Raji (cell line): ENCODE measurements around the gene NDUFA11.

Experiments used
- POLR2A ChIP-seq: IDR thresholded peaks from 2 replicates; pipeline ENCODE4 v1.6.1; 2011; ENCODE audit warnings: low read depth, low read length, control low read depth; ENCODE audit not compliant: insufficient read depth

Gene NDUFA11

DNA sequence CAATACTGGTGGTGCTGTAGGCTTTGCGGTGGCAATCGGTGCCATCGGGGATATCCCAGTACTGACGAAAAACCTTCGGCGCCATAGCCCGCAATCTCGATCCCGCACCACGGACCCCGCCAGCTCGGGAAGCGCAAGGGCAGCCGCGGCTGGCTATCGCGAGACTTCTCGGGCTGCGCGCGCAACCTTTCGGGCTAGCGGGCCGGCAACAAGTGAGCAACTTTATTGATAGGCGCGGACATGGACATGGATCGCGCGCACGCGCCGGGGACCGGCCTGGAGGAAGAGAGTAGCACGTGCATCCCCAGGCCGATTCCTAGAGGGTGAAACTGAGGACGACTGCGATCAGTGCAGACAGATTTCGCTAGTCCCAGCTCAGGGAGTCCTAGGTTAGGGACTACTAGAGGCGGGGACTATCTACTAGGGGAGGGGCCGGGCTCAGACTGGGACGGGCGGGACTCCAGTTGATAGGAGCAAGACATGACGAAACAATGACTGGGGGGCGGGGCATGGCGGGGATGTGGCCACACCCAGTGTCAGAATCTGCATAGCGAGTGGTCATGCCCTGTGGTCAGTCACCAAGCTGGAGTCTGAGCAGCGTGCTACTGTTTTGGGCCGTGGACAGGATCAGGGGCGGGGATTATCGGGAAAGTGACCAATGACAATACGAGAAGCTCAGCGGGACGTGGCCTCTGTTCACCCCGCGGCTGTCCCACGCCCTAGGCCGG is at the start of gene NDUFA11:
TSS of gene NDUFA11 (minus strand) at position 167 of the 728 bp plus-strand sequence. CDS start at position 85, 82 bp downstream.
- peak; percentile 87 for TF ChIP-seq POLR2A

DNA sequence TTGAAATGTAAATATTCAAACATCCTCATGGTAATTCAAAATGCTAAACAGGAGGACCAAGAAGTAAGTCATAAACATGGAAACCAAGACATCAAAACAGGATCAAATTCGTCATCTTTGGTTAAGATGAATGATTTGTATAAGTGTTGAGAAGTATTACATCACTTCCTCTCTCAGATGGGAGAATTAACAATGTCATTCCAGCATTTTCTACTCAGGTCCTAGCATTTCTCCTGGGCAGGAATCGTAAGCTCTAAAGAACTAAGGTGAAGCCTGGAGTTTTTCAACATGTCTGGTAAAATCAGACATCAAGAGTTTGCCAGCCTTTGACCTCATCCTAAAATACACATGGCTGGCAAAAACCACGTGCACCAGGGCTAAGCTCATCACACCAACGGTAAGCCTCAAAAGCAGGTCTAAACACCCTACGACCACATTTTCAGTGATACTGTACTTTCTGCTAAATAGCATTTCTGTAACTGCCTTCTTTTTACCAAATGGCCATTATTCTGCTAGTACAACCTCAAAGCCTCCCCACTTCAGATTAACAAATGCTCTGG is 49.5 kb upstream of the NDUFA11 start:
- no peak for TF ChIP-seq POLR2A

- no peak for TF ChIP-seq POLR2A
Observed at GRCh38 chr19:5952193-5953029, 48.8 kb upstream of the NDUFA11 start.

GRCh38 chr19:5951338-5951861 is 47.8 kb upstream of the NDUFA11 start:
- TF ChIP-seq POLR2A: no peak

DNA sequence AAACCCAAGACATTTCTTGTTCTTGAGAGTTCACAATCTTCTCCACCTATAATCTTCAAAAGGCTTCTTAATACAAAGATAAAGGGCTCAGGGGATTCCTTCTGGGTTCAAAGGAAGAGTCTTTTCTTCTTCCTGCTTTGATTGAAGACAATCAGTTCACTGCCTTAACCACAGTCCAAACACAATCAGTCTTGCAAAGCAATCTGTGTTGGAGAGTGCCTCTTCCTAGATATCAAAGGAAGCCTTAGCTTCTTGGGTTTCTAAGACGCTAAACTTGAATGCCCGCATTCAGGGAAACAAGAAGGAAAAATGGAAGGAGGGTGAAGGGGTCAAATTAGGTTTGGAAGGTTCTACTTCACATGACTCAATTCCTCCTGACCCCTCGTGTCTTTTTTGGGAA is 47.2 kb upstream of the NDUFA11 start:
- no peak for TF ChIP-seq POLR2A

GRCh38 chr19:5949792-5950305 is 46.3 kb upstream of the NDUFA11 start:
- no peak for TF ChIP-seq POLR2A

GRCh38 chr19:5948752-5949564 is 45.4 kb upstream of the NDUFA11 start:
- no peak for TF ChIP-seq POLR2A

GRCh38 chr19:5947435-5947834 is 43.8 kb upstream of the NDUFA11 start:
- TF ChIP-seq POLR2A: no peak

DNA sequence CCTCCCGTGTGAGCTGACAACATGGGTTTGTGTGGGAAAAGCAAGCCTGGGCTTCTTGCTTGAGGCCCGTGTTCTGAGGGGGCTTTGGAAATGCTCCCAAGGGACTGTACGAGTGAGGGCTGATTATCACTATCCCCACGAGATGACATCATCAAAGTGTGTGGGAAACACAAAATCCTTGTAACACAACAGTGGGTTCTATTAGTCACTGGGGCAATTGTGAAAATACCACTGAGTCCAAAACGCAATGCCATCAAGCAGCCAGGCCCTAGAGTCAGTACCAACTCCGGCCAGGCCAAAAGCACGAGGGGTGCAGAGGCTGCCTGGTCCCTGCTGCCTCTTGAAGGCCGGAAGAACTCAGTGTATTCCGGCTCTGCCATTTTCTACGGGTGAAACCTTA is 40.0 kb upstream of the NDUFA11 start:
- TF ChIP-seq POLR2A: no peak

DNA sequence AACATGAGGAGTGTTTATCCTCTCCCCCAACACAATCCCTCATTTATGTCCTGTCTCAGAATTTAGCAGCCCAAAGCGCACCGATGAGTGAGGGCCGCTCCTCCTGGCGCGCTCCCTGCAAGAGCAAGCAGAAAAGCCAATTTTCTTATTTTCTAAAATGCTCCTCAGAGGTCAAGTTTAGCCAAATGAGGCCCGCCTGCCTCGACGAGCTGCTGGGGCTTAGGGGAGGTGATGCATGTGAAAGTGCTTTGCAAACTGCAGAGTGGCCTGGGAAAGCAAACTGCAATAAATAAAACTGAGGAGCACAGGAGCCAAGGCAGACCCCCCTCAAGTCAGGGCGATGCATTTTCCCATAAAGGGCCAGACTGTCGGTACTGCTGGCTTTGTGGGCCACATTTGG is 39.5 kb upstream of the NDUFA11 start:
- no peak for TF ChIP-seq POLR2A

GRCh38 chr19:5941673-5942072 is 38.1 kb upstream of the NDUFA11 start:
- TF ChIP-seq POLR2A: no peak

- no peak for TF ChIP-seq POLR2A
Observed at GRCh38 chr19:5940260-5941208, 36.9 kb upstream of the NDUFA11 start.

DNA sequence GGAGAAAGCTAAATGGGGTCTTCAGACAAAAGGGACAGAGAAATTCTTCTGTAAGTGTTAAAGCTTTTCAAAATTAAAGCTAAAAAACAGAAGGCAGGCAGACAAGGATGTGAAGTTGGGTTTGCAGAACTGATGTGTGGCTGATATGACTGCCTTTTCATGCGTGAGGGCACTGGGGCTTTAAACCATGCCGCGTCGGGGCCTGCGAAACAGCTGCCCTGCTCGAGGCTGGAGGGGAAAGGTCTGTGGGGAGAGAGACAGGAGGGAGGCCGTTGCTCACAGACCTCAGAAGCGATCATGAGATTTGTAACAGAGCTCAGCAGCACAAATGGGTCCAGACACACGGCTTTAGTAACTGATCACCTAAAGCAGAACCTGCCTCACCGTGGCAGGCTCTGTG is 34.0 kb upstream of the NDUFA11 start:
- no peak for TF ChIP-seq POLR2A

DNA sequence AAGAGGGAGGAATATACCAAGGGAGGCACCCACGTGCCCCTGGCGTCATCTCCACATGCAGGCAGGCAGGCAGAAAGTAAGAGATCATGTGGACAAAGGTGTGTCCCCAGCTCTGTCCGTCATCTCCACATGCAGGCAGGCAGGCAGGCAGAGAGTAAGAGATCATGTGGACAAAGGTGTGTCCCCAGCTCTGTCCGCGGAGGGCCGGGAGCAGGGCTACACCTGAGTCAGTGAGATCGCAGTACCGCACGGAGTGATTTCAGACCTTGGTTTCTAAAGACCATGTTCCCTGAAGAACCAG is 32.7 kb upstream of the NDUFA11 start:
- no peak for TF ChIP-seq POLR2A
